Fibroblast of lung (primary cell): Measurements from ENCODE around the gene CDH5.

Source experiments
- CTCF ChIP-seq, 2 donors: IDR thresholded peaks in 1 of 2; conservative IDR thresholded peaks in 1 of 2; 1 replicate in 1 of 2; 2 replicates in 1 of 2; pipeline ENCODE4 v1.5.1; 2011 to 2012; ENCODE audit warnings: low read length in 2 of 2, control low read depth in 1 of 2, inconsistent platforms in 1 of 2, low read depth in 1 of 2, mild to moderate bottlenecking in 1 of 2
- EZH2 ChIP-seq: IDR thresholded peaks from 2 replicates; pipeline ENCODE4 v1.5.1; 2012; ENCODE audit warnings: low read length, control low read depth, mild to moderate bottlenecking; ENCODE audit errors: missing control alignments

GRCh38 chr16:66412182-66412581 is 45.7 kb downstream of the CDH5 start:
- TF ChIP-seq CTCF (conservative IDR thresholded peaks at IDR 0.05 in 1 of 2, IDR thresholded peaks at IDR 0.05 in 1 of 2; ENCODE audit: low read depth in 1 of 2, low read length in 2 of 2) (no peak), EZH2 (no peak)
